Prostate gland (tissue), 2 donors: ENCODE measurements around the gene CAPN13. TPM values are rescaled to one million over a fixed set of nuclear protein-coding genes. Genes with fewer than 3 reads are reported as not detected.

Experiments used
- DNase-seq: peaks from one replicate; pipeline ENCODE4 v3.0.0-alpha.2; 2019; ENCODE audit warnings: low spot score
- H3K27ac ChIP-seq, 2 donors: fragments of 200-600 bp; sonication (generic); 2 replicates each; pipeline ENCODE4 v1.5.1; 2017 to 2019
- H3K27me3 ChIP-seq: fragments of 200-600 bp; sonication (generic); replicated peaks from 2 replicates; pipeline ENCODE4 v1.5.1; 2019; ENCODE audit not compliant: insufficient read depth
- H3K36me3 ChIP-seq, 2 donors: fragments of 200-600 bp; sonication (generic); 1 replicate in 1 of 2; 2 replicates in 1 of 2; pipeline versions ENCODE4 v1.5.1 to v1.8.1; 2017 to 2019
- H3K4me1 ChIP-seq: fragments of 200-600 bp; sonication (generic); replicated peaks from 2 replicates; pipeline ENCODE4 v1.5.1; 2019
- H3K4me3 ChIP-seq, 2 donors: fragments of 200-600 bp; sonication (generic); 2 replicates each; pipeline ENCODE4 v1.5.1; 2017 to 2019
- H3K9me3 ChIP-seq: fragments of 200-600 bp; sonication (generic); 2 replicates; pipeline ENCODE4 v1.5.1; 2017
- CTCF ChIP-seq, 4 experiments: fragments of 200-600 bp in 2 of 4; fragments of 450-650 bp in 2 of 4; sonication (generic) in 2 of 4; IDR thresholded peaks; 1 replicate in 3 of 4; 2 replicates in 1 of 4; pipeline ENCODE4 v1.5.1; 2016 to 2019; ENCODE audit warnings: antibody characterized with exemption in 4 of 4, mild to moderate bottlenecking in 2 of 4, moderate library complexity in 2 of 4
- POLR2A ChIP-seq: fragments of 450-650 bp; IDR thresholded peaks from one replicate; pipeline ENCODE4 v1.6.1; 2016; ENCODE audit warnings: antibody characterized with exemption, mild to moderate bottlenecking
- POLR2AphosphoS5 ChIP-seq: sonication (generic); formaldehyde crosslinking; IDR thresholded peaks from one replicate; pipeline ENCODE4 v1.6.1; 2017; ENCODE audit warnings: antibody characterized with exemption
- WGBS: methylation state at CpG from one replicate; pipeline ENCODE4 v1.1.5; 2018; 5-methylcytosine and 5-hydroxymethylcytosine counted together
- intact Hi-C: fragments of 100-400 bp; cut with DNase I; formaldehyde crosslinking; loops from one replicate; pipeline ENCODE4 v1.14.2; 2022
- total RNA-seq, 2 donors: library from RNA; depleted of rRNA; stranded (reverse); fragments of >200 nt; gene quantifications; one replicate each; pipeline ENCODE4 v1.1.0, GENCODE V29; 2016

The CAPN13 gene
- total RNA-seq, 2 donors from 2014 or later = 2.0 to 5.7 TPM

DNA sequence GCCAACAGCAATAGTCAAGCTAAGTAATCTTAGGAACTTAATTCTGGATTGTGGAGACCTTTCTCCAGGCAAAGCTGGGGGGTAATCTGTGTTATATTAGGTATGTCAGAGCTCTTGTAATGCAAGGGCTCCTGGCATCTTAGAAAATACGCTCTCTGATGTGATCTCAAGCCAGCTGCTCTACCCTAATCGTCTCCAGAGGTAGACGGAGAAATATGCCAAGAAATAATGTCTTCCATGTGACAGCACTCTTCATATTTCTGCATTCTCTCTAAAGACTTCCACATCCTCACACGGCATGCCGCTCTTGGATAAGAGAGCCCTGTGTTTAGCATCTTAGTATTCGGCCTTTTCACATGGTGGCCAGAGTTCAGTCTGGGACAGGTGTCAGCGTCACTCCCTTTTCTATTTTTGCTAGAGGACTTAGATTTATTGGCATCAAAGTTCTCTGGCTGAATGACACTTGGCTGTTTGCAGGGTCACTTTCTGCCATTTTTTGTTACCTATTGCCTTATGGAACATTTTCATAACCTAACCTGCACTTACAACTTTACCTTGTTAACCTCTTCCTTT lies 25.2 kb downstream of the CAPN13 start:
- H3K27me3 ChIP-seq = no peaks in the 10 kb centered on the region
- TF ChIP-seq POLR2A (no peak), POLR2AphosphoS5 (no peak), CTCF (IDR thresholded peaks at IDR 0.05) (no peak)
- H3K27ac ChIP-seq = no peak overlapping the region
- intact Hi-C loops = no loop called here
- no peak for DNase-seq
- no peaks in the 10 kb centered on the region for H3K9me3 ChIP-seq
- H3K4me1 ChIP-seq = no peaks in the 10 kb centered on the region
- H3K4me3 ChIP-seq = no peak overlapping the region
- H3K36me3 ChIP-seq = no peaks in the 10 kb centered on the region
- 69% methylated on average over 7 of the region's 7 CpGs for WGBS

- Histone ChIP-seq H3K27me3 (no peaks in the 10 kb centered on the region), H3K9me3 (no peaks in the 10 kb centered on the region), H3K4me1 (no peaks in the 10 kb centered on the region), H3K36me3 (no peaks in the 10 kb centered on the region), H3K27ac (no peak overlapping the region), H3K4me3 (no peak overlapping the region)
- DNase-seq = no peak
- WGBS = 71% methylated on average over 1 of the region's 1 CpG
- intact Hi-C loops = no loop called here
- TF ChIP-seq CTCF (IDR thresholded peaks at IDR 0.05) (no peak), POLR2AphosphoS5 (no peak), POLR2A (no peak)
Observed at GRCh38 chr2:30781451-30781850, 25.8 kb downstream of the CAPN13 start.

DNA sequence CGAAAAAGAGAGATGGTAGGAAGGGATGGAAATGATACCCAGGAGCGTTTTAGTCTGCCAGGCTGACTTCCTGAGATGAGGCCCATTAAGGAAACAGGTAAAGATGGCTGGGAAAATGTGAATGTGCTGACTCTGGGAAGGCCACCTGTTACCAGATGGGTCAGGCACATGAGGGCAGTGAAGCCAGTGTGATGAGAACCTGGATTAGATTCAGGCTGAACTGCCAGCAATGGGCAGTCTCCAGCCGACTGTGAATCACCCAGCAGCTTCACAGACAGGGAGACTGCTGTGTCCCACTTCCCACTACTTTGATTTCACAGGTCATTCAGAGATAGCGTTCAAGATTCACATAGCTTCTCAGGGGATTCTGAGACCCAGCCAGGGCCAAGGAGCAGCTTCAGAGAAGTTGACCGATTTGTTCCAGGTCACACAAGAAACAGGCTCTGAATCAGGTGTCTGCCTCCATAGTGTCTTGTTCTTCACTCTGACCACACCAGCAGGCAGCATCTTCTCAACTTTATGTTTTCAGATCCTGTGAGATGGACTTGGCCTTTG lies 26.4 kb downstream of the CAPN13 start:
- H3K27ac ChIP-seq = no peak overlapping the region
- TF ChIP-seq POLR2A (no peak), POLR2AphosphoS5 (no peak), CTCF (IDR thresholded peaks at IDR 0.05) (no peak)
- no peak for DNase-seq
- no peak overlapping the region for H3K4me3 ChIP-seq
- H3K36me3 ChIP-seq = no peaks in the 10 kb centered on the region
- no peaks in the 10 kb centered on the region for H3K9me3 ChIP-seq
- intact Hi-C loops = no loop called here
- H3K27me3 ChIP-seq = no peaks in the 10 kb centered on the region
- 89% methylated on average over 5 of the region's 5 CpGs for WGBS
- H3K4me1 ChIP-seq = no peaks in the 10 kb centered on the region

DNA sequence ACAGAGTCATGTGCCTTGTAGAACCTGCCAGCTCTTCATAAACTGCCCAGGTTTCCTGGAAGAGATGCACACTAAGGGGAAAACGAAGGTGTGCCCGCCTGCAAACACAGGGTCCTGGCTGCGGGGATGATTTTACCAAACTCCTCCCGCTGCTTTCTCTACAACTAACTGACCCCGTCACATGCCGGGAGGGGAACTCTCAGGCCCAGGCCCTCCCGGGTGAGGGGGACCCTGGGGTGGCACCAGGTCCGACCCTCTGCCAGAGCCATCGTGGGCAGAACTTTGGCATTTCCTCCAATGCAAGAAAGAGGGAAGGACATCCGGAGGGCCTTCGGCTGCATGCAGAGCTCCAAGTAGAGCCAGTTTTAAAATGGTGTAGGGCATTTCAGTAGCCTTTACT lies 28.6 kb downstream of the CAPN13 start:
- Histone ChIP-seq H3K27ac (no peak overlapping the region), H3K36me3 (no peaks in the 10 kb centered on the region), H3K4me1 (no peaks in the 10 kb centered on the region), H3K4me3 (no peak overlapping the region), H3K27me3 (no peaks in the 10 kb centered on the region), H3K9me3 (no peaks in the 10 kb centered on the region)
- no peak for TF ChIP-seq CTCF (IDR thresholded peaks at IDR 0.05)
- intact Hi-C loops = no loop called here
- DNase-seq = no peak
- 95% methylated on average over 11 of the region's 11 CpGs for WGBS
